SKM-1 (cell line): Measurements from ENCODE around the gene ZSCAN29.
"Not testable (repeated sequence)": the region's sequence is repeated elsewhere in the genome, so short reads cannot be mapped to it uniquely, and the experiment has no call there.

Source experiments
- DNase-seq: peaks from one replicate; lab custom pipeline; 2025; ENCODE audit not compliant: unreplicated experiment; lab: John Stamatoyannopoulos, UW

ZSCAN29 gene

GRCh38 chr15:43370975-43371974, at the start of gene ZSCAN29, which contains the start of gene TUBGCP4:
Gene ZSCAN29 (minus strand): TSS chr15:43371043. CDS start chr15:43369913, 1,130 bp downstream.
Gene TUBGCP4 (plus strand): TSS chr15:43371101. CDS start chr15:43371355, 254 bp downstream.
- DNase-seq: peak; percentile 62

GRCh38 chr15:43420435-43420834, 49.6 kb upstream of the ZSCAN29 start:
- DNase-seq: no peak

DNA sequence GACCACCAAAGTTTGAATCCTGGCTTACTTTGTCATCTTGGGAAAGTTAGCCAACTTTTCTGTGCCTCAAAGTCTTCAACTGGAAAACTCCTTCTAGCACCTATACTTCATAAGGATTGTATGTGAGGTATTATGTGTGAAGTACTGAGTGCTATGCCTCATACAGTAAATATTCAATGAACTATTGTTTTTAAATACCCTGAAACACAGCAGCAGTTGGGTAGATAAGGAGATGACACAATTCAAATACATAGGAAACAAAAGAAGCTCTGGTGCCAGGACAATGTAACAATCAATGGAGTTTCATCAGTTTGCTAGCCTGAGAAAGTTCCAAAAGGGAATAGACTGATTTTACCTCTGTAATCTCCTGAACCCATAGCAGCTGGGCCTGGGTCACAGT, 43.4 kb upstream of the ZSCAN29 start:
- no peak for DNase-seq

DNA sequence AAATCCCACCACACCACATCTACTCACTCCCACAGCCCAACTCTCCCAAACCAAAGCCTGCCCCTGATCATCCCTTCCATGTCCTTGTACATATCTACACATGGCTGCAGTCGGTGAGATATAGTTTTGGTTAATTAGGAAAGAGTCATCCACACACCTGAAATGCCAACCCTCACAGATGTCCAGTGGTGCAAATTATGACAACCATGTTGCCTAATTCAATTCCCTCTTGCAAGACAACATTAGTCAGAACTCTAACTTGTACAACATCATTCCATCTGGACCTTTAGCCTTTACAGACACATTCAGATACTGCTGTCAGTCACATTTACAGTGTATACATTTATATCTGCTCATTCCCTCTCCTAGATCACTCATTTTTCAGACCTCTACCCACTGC, 41.3 kb upstream of the ZSCAN29 start:
- DNase-seq: no peak

GRCh38 chr15:43410572-43411214, 39.9 kb upstream of the ZSCAN29 start:
- no peak for DNase-seq

DNA sequence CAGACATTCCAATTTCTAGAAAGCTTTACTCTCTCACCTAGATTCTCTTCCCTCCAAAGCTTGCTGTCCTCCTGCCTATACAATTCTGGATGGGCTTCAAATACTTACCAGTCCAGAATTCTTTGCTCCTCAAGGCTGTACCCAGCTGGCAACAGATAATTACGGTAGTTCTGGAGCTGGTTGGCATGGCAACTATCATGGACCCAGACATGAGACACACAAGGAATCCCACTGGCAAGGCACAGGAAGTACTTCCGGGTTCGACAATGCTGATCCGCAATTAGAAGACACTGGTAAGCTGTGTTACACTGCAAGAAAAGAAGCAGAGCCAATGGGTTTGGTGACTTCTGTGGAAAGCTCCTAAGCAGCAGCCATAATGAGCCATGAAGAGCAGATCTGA, 37.9 kb upstream of the ZSCAN29 start:
- DNase-seq: no peak

DNA sequence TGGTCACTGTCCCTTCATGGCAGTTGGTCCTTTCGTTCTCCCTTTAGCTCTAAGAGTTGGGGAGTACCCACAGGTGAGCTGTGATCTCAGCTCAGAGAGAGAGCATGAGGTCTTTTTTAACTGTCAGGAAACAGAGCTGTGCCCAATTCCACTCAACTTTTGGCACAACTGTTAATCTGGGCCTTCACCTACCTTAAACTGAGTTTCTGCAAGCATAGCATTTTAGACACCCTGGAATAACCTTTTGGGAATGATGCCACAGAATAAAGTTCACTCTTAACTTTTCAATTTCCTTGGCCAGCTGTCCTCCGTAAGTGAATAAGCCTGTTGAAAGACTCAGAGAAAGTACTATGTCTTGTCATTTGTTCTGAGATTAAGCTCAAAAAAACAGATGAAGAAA, 36.0 kb upstream of the ZSCAN29 start:
- DNase-seq: no peak

GRCh38 chr15:43406189-43406588, 35.3 kb upstream of the ZSCAN29 start:
- DNase-seq: no peak

DNA sequence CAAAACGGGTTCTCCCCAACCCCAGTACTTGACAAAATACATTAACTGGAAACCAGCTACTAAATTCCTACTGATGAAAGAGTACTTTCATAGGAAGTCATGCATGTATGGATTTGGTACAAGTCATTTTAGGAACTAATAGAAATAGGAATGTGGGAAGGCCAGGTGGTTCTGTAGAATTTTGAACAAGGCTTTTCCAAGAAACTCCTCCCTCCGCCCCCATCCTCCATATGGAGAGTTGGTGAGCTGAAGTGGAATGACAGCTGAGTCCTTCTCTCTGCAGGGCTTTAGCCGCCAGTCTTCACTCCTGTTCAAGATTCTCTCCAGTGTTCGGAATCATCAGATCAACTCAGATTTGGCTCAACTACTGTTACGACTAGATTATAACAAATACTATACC, 33.3 kb upstream of the ZSCAN29 start:
- no peak for DNase-seq

- DNase-seq: no peak
Measured at GRCh38 chr15:43403616-43404015, 32.8 kb upstream of the ZSCAN29 start.

DNA sequence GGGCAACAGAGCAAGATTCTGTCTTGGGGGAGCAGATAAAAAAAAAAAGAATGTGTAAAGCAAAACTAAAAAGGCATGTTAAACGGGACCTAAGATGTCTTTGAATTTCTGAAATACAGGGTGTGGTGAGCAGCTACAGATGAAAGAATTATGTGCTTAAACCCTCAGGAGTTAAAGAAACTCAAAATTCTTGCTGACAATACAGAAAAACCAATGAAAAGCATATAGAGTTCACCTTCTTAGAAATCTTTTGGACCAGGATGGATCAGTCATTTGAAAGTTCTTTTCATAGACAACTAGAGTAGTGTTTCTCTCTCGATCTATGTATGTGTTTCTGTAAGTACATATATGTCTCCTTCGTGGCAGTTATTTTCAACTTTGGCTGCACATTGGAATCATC, 31.4 kb upstream of the ZSCAN29 start:
- no peak for DNase-seq

- DNase-seq: not testable (repeated sequence)
Measured at GRCh38 chr15:43393592-43393991, 22.7 kb upstream of the ZSCAN29 start.

DNA sequence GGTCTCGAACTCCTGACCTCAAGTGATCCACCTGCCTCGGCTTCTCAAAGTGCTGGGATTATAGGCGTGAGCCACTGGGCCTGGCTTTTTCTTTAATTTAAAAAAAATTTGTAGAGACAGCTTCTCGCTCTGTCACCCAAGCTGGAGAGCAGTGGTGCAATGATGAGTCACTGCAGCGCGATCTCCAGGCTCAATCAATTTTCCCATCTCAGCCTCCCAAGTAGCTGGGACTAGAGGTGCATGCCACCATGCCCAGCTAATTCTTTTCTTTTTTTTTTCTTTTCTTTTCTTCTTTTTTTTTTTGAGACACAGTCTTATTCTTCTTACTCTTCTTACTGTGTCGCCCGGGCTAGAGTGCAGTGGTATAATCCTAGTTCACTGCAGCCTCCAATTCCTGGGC, 19.9 kb upstream of the ZSCAN29 start:
- no peak for DNase-seq

DNA sequence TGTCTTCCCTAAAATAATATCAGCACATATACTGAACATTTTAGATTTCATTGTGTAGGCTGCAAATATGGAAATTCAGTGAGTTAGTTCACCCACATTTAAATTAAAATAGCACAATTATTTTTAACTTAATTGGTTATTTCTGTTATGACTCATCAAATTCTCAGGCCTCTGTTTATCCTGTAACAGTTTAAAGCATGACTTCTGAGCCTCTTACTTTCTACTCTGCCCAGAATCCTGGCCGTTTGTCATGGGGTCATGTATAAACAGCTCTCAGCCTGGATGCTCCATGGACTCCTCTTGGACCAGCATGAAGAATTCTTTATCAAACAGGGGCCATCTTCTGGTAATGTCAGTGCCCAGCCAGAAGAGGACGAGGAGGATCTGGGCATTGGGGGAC, 12.2 kb upstream of the ZSCAN29 start:
- DNase-seq: no peak

- no peak for DNase-seq
Measured at GRCh38 chr15:43382310-43382709, 11.5 kb upstream of the ZSCAN29 start.

DNA sequence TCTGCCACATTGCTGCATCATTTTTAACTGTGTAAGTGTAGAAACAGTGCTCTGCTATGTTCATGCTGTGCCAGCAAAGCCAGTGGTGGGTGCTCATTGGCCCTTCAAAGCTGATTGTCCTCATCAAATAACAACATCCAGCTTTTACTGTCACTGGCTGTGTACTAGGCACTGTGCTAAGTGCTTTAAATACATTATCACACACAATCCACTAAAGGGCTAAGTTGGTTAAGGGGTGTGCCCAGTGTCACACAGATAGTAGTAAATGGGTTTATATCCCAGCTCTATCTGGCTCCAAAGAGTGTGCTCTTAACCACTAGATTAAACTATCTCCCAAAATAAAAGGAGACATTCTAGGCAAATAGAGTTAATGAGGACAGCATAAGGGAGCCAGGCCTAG, 7.8 kb upstream of the ZSCAN29 start:
- no peak for DNase-seq

GRCh38 chr15:43376017-43376705, 5.3 kb upstream of the ZSCAN29 start:
- peak; percentile 16 for DNase-seq

- no peak for DNase-seq
Measured at GRCh38 chr15:43370310-43370974, 401 bp downstream of the ZSCAN29 start.

DNA sequence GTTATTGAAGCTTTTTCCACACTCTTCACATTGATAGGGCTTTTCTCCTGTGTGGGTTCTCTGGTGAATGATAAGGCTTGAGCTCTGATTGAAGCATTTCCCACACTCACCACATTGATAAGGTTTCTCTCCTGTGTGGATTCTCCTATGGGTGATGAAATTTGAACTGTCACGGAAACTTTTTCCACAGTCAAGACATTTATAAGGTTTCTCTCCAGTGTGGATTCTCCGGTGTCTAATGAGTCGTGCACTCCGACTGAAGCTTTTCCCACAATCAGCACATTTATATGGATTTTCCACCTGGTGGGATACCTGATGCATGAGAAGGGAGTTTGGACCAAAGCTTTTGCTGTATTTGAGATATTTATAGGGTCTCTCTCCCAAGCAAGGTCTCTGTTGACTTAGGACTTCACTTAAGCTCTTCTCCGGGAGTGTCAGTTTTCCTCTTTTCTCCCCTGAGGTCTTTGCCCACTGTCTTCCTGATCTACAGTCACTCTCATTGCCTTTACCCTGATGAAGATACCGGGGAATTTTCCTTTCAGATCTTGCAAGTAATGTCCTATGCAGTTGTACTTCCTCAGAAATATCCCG, 9.4 kb downstream of the ZSCAN29 start:
- no peak for DNase-seq

DNA sequence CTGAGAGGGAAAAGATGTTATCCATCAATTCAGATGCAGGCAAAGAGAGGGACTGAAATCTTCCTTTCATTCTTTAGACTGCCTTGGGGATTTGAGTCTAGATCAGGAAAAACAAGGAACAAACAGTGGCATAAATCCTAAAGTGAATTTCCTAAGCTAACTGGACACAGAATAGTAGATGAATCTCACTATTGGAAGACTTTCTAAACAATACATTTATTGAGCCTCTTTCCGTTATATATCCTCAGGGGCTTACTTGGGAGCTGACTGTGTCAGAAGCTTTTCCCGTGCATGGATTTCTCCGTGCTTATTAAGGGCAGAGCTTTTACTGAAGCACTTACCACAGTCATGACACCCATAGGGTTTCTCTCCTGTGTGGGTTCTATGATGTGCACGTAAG, 10.0 kb downstream of the ZSCAN29 start:
- no peak for DNase-seq
